ENCODE measurements around the gene TMEM86B.

GRCh38 chr19:55231391-55232285 lies 3.1 kb upstream of the TMEM86B start:
- TF ChIP-seq ZNF70 (CRISPR knock-in tag; IDR thresholded peaks at IDR 0.05) (no peak), CREB5 (CRISPR knock-in tag; IDR thresholded peaks at IDR 0.05; ENCODE audit: low read depth) (no peak), OSR1 (CRISPR knock-in tag; IDR thresholded peaks at IDR 0.05) (no peak), ZC3H10 (CRISPR knock-in tag; IDR thresholded peaks at IDR 0.05) (no peak), ZNF8 (CRISPR knock-in tag; IDR thresholded peaks at IDR 0.05) (no peak), TCF4 (CRISPR knock-in tag; IDR thresholded peaks at IDR 0.05; ENCODE audit: borderline replicate concordance) (no peak), TSHZ2 (CRISPR knock-in tag; IDR thresholded peaks at IDR 0.05) (no peak), ARNTL (CRISPR knock-in tag; IDR thresholded peaks at IDR 0.05; ENCODE audit: borderline replicate concordance, low read depth) (no peak), PPARA (CRISPR knock-in tag; IDR thresholded peaks at IDR 0.05; ENCODE audit: borderline replicate concordance) (no peak), CSDC2 (CRISPR knock-in tag; IDR thresholded peaks at IDR 0.05) (no peak), RARB (CRISPR knock-in tag; IDR thresholded peaks at IDR 0.05) (no peak), ZFP3 (CRISPR knock-in tag; IDR thresholded peaks at IDR 0.05) (no peak), PATZ1 (CRISPR knock-in tag; IDR thresholded peaks at IDR 0.05; ENCODE audit: borderline replicate concordance) (no peak)
- TF ChIP-seq, protein P1, sequence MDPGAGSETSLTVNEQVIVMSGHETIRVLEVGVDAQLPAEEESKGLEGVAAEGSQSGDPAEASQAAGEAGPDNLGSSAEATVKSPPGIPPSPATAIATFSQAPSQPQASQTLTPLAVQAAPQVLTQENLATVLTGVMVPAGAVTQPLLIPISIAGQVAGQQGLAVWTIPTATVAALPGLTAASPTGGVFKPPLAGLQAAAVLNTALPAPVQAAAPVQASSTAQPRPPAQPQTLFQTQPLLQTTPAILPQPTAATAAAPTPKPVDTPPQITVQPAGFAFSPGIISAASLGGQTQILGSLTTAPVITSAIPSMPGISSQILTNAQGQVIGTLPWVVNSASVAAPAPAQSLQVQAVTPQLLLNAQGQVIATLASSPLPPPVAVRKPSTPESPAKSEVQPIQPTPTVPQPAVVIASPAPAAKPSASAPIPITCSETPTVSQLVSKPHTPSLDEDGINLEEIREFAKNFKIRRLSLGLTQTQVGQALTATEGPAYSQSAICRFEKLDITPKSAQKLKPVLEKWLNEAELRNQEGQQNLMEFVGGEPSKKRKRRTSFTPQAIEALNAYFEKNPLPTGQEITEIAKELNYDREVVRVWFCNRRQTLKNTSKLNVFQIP (CRISPR knock-in tag; IDR thresholded peaks at IDR 0.05; ENCODE audit: borderline replicate concordance, low read depth), result no peak
